ENCODE measurements around the gene USP6.
"Not testable (repeated sequence)": the region's sequence is repeated elsewhere in the genome, so short reads cannot be mapped to it uniquely, and the experiment has no call there.

The USP6 gene

DNA sequence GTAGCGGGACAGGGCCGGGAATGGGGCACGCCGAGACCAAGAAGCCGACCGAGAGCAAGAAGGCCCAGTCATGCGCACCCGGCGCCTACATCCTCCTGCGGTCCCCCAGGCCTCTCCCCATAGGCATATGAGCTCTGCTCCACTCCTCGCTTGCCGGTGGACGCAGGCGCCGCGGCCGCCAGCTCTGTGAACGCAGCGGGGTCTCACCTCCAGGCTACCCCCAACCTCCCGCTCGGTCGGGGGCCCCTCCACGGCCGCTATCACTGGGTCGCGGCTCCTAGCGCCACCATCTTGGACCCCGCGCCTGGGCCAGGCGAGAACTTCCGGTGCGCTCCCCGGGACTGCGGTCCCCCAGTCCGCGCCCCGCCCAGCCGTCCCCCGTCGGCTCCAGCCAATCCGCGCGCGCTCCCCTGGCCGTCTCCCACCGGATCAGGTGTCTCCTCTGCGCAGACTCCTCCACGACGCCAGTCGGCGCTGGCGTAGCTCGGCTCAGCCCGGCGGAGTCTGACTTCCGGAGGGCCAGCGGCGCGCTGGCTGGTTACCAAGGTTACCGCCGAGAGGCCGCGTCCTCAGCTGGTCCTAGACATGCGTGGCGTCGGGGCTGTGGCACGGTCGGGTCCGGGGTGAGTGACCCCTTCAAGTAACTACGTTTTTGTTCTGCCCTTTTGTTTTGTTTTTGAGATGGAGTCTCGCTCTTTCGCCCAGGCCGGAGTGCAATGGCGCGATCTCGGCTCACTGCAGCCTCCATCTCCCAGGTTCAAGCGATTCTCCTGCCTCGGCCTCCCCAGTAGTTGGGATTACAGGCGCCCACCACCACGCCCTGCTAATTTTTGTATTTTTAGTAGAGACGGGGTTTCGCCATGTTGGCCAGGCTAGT, 75.9 kb downstream of the USP6 start, which contains the start of gene ZNF594:
ZNF594 (minus strand) TSS at position 328 of the 877 bp plus-strand sequence. CDS start 7,612 bp downstream, outside the sequence.
- DNase-seq (ENCODE audit: low spot score), result peak; percentile 95

DNA sequence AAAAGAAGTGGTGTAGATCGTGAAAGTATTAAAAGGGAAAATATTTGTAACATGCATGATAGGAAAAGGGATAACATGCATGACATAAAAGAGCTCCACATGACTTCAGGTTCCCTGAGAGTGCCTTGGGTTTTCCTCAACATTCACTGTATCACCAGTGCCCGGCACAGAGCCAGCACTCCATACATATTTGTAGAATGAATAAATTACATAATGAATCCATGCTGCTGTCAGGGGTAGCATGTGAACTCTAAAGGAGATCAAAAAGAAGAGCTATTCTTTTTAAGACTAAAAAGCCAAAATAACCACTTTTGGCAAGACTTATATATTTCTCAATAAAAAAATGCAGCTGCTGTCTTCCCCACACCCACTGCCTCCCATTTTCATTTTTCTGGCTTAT, 78.5 kb downstream of the USP6 start:
- no peak for DNase-seq (ENCODE audit: low spot score)

GRCh38 chr17:5198472-5198871, 82.6 kb downstream of the USP6 start:
- DNase-seq (ENCODE audit: low spot score), result no peak

DNA sequence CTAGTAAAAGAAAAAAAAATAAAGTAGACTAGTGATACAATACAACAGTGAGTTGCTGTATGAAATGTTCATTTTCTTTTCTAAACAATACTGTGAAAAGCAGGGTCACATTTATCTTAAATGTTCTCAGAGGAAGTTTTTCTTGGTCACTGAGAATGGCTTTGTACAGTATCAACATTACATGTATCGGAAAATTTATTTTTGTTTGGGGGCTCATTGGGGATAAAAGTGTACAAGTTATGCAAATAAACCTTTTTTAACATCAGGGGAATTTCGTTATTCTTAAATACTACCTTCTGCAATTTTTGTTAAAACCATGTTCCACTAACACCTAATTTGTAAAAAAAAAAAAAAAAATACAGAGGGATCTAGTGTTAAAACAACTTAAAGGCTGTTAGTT, 84.5 kb downstream of the USP6 start:
- no peak for DNase-seq (ENCODE audit: low spot score)

DNA sequence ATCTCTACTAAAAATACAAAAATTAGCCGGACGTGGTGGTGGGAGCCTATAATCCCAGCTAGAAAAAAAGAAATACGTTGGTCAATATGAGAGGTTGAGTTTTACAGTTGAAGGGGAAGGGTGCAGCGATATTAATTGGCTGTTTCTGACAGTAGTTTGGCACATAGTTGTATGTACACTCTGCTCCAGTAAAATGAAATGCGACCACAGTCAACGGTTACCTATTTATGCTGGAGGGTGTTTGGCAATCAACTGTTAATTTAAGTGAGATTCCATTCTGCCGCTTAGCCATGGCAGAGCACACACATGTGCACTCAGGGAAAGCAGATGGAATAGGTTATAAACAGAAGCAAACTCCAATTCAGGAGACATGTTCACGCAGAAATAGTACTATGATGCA, 85.2 kb downstream of the USP6 start:
- no peak for DNase-seq (ENCODE audit: low spot score)

DNA sequence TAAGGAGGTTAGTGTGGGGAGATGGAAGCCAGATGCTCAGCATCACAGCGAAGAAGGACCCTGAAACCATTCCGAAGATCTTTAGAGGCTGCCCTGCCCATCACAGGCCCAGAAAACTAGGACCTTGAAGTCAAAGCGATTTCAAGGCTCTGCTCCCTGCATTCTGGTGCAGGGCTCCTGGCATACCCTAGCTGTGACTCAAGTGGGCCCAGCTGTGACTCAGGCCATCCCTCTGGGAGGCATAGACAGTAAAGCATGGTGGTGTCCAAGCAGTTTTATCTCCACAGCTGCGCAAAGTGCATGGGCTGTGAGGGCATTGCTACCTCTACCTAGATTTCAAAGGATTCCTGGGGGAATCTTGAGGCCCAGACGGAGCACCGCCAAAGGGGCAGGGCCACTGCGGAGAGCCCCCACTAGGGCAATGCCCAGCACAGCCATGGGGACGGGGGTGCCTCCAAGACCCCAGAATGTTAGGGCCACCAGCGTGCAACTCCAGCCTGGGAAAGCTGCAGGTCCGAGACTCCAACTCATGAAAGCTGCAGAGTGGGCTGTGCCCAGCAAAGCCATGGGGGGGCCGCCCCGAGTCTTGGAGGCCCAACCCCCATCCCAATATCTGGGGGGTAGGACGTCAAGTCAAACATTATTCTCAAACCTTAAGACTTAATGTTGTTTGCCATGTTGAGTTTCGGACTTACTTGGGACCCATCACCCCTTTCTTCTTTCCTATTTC, 87.5 kb downstream of the USP6 start:
- DNase-seq (ENCODE audit: low spot score), result peak; percentile 43

DNA sequence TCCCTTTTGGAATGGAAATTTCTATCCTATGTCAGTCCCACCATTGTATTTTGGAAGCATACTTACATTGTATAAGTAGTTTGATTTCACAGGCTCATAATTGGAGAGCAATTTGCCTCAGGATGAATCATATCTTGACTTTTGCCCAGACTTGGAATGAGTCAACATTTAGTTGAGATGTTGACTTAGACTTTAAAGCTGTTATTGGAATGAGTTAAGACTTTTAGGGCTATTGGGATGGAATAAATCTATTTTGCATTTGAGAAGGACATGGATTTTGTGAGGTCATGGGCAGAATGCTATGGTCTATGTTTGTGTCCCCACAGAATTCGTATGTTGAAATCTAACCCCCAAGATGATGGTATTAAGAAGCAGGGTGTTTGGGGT, 88.1 kb downstream of the USP6 start:
- DNase-seq (ENCODE audit: low spot score), result peak; percentile 14

- DNase-seq (ENCODE audit: low spot score), result no peak
Measured at GRCh38 chr17:5209396-5209795, 93.6 kb downstream of the USP6 start.

- no peak for DNase-seq (ENCODE audit: low spot score)
Measured at GRCh38 chr17:5210091-5210490, 94.3 kb downstream of the USP6 start.

- no peak for DNase-seq (ENCODE audit: low spot score)
Measured at GRCh38 chr17:5210614-5211252, 94.9 kb downstream of the USP6 start.

- DNase-seq (ENCODE audit: low spot score), result no peak
Measured at GRCh38 chr17:5211458-5211857, 95.6 kb downstream of the USP6 start.

GRCh38 chr17:5217562-5217961, 101.7 kb downstream of the USP6 start:
- DNase-seq (ENCODE audit: low spot score), result not testable (repeated sequence)

DNA sequence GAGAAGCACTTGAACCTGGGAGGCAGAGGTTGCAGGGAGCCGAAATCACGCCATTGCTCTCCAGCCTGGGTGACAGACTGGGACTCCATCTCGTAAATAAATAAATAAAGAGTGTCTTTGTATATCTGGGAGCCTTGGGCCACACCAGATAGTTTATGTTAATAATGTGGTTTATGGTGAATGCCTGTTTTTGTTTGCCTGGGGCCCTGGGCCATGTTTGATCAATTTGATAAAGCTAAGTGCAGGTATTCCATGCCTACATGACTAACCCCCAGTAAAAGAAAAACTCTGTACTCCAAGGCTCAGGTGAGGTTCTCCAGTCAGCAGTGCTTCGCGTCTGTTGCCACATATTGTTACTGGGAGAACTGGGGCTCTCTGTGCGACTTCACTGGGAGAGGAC, 103.7 kb downstream of the USP6 start:
- DNase-seq (ENCODE audit: low spot score), result peak; percentile 12

GRCh38 chr17:5220074-5220473, 104.2 kb downstream of the USP6 start:
- no peak for DNase-seq (ENCODE audit: low spot score)

GRCh38 chr17:5221912-5222311, 106.1 kb downstream of the USP6 start:
- DNase-seq (ENCODE audit: low spot score), result not testable (repeated sequence)
